ENCODE measurements around the gene FAM163A.

Gene FAM163A

DNA sequence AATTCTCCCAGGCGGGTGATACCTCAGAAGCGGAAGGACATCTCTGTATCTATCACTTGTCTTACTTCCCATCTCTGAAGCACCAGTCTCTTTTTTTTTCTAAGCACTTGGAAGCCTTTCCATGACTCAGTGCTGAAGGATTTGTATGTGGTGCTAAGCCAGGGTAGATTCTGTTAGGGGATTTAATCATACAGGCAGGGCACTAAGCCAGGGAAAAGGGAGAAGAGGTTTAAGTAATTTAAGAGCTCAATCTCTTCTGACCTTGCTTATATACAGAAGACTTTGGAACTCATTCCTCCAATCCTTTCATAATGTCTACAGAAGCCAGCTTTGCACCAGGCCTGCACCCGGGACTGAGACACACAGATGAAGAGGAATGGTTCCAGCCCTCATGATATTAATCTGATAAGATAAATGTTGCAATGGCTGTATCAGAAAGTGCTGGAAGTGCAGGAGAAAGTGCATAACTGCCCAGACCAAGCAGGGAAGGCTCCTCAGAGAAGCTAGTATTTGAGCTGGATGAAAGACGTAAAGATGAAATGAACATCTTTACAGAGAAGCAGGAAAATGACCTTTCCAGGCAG, 11.0 kb downstream of the FAM163A start:
- no peak overlapping the region for H3K27ac ChIP-seq
- no peak for TF ChIP-seq ZFX (IDR thresholded peaks at IDR 0.05)
- TF ChIP-seq, protein P1, sequence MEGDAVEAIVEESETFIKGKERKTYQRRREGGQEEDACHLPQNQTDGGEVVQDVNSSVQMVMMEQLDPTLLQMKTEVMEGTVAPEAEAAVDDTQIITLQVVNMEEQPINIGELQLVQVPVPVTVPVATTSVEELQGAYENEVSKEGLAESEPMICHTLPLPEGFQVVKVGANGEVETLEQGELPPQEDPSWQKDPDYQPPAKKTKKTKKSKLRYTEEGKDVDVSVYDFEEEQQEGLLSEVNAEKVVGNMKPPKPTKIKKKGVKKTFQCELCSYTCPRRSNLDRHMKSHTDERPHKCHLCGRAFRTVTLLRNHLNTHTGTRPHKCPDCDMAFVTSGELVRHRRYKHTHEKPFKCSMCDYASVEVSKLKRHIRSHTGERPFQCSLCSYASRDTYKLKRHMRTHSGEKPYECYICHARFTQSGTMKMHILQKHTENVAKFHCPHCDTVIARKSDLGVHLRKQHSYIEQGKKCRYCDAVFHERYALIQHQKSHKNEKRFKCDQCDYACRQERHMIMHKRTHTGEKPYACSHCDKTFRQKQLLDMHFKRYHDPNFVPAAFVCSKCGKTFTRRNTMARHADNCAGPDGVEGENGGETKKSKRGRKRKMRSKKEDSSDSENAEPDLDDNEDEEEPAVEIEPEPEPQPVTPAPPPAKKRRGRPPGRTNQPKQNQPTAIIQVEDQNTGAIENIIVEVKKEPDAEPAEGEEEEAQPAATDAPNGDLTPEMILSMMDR (conservative IDR thresholded peaks at IDR 0.05) = no peak

DNA sequence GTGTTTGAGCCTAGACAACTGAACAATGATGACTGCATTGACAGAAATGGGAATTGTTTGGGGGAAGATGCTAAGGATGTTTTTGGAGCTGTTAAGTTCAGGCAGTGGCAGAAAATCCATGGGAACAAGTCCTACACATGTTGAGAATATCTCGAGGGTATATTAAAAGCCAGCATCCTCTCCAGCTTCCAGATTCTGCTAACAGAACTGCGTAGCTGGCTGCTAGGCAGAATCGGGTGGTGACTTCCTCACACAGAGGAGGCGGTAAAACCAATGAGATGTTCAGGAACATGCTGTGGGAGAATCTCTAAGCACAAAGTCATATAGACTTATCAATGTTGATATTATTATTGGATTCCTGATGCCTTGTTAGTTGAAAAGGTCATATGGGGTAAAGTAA, 14.8 kb downstream of the FAM163A start:
- no peak overlapping the region for H3K27ac ChIP-seq
- TF ChIP-seq, protein P1 (conservative IDR thresholded peaks at IDR 0.05) = no peak
- no peak for TF ChIP-seq ZFX (IDR thresholded peaks at IDR 0.05)

DNA sequence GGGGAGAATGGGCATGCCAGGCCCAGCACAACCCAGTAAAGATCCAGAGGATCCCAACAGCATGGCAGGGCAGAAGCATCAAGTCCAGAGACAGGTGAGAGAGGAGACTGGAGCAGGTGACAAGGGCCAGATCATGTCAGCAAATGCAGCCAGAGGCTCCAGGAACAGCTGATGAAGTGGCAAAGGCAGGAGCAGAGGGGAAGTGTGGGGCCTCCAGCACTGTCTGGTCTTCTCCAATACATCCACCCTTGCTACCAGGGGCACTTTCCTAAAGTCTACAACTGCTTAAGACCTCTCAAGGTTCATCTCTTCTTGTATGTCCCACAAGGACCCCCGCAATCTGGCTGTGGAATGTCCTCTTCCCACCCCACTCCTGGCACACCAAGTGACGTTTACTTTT, 17.4 kb downstream of the FAM163A start:
- TF ChIP-seq, protein P1 (conservative IDR thresholded peaks at IDR 0.05) = no peak
- no peak for TF ChIP-seq ZFX (IDR thresholded peaks at IDR 0.05)

DNA sequence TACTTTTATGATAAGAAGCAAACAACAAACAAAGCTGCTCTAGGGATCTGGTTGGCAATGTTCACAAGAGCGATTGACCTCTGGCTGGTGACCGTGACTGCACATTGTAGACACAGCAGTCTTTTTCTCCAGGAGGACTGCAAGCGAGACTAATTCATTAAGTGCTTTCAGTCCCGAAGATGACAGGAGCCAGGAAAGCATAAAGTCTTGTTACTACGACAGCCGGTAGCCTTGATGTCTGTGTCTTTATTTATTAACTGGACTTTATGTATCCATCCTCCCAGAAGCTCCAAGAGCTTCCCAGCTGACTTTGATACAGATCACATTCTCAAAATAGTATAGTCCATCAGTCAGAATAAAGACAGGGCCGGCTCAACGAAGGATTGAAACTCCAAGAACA, 18.2 kb downstream of the FAM163A start:
- no peak overlapping the region for H3K27ac ChIP-seq
- TF ChIP-seq ZFX (IDR thresholded peaks at IDR 0.05) = no peak
- TF ChIP-seq, protein P1 (conservative IDR thresholded peaks at IDR 0.05) = no peak

More for the DNA sequence above, 17.4 kb downstream of the FAM163A start:
- no peak overlapping the region for H3K27ac ChIP-seq

DNA sequence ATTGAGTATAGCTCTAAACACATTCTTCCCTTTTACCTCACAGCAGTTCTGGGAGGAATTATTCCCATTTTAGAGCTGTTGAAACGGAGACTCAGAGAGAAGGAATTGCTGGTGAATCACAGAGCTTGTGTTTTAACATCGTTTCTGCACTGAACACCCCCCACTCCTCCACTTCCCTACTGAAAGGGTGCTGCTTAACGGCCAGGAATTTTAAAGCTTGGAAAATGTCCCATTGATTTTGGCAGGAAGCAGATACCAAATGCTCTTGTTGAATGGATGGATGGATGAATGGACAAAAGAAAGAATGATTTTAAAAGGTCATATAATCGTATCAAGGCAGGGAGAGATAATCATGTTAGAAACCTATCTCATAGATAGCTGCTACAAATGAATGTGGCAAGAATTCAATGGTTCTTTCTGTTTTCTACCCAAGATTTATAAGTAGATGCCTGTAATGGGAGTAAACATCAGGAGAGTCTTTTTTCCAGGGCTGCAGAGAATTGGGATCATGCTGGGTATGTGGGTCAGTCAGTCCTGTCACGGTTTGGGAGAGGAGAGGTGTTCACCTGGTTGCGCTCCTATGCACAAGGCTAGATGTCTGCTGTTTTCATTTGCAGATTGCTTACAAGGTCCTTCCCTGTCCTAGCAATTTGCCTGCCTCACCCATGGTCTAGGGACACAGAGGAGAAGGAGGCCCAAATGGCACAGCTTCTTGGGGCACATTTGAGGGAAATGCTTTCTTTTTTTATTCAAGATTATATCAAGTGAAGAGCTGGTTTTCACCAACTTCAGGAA, 19.0 kb downstream of the FAM163A start:
- TF ChIP-seq ZFX (IDR thresholded peaks at IDR 0.05) = no peak
- TF ChIP-seq, protein P1 (conservative IDR thresholded peaks at IDR 0.05) = no peak
- H3K27ac ChIP-seq = no peak overlapping the region

DNA sequence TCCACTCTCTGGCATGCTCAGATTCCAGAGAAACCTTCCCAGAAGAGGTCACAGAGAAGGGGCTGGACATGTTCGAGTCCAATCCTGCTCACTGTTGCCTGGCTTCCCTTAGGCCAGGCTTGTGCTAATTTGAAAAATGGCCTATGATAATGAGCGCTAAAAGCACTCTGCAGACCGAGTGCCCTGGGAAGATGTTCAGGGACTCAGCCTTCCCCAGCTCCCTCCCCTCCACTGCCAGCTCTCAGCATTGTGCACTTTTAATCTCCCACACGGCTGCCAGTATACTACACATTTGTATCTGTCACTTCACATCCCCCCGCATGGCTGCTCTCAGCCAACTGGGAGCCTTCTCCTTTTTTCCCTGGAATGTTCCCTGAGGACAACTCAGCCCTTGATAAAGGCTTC, 24.1 kb downstream of the FAM163A start:
- TF ChIP-seq, protein P1 (conservative IDR thresholded peaks at IDR 0.05) = no peak
- no peak for TF ChIP-seq ZFX (IDR thresholded peaks at IDR 0.05)
- no peak overlapping the region for H3K27ac ChIP-seq

DNA sequence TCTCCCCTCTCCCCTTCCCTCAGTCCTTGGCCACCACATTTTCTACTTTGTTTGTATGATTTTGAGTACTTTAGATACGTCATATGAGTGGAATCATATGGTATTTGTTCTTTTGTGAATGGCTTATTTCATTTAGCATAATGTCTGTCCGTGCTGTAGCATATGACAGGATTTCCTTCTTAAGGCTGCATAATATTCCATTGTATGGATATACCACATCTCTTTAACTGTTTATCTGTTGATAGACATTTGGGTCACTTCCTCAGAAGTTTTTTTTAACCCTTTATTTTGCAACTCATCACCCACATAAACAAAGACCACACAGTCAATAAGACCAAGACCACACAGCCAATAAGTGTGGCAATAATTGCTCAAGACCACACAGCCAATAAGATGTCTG, 24.9 kb downstream of the FAM163A start:
- no peak overlapping the region for H3K27ac ChIP-seq
- TF ChIP-seq, protein P1 (conservative IDR thresholded peaks at IDR 0.05) = no peak
- TF ChIP-seq ZFX (IDR thresholded peaks at IDR 0.05) = no peak
